Right renal pelvis (tissue), 4 donors: Measurements from ENCODE around the gene TMCC3. TPM values are rescaled to one million over a fixed set of nuclear protein-coding genes. Genes with fewer than 3 reads are reported as not detected.
A peak's percentile ranks its signal among the peaks of the same experiment; 100 is the strongest.

Experiments
- DNase-seq, 4 donors: peaks; one replicate each; pipeline ENCODE4 v3.0.0-alpha.2; 2013; ENCODE audit warnings: low read depth in 4 of 4, low spot score in 3 of 4, missing footprints in 1 of 4
- polyA plus RNA-seq, 4 donors: library from polyadenylated mRNA; unstranded; fragments of 120-200 nt; gene quantifications; one replicate each; pipeline ENCODE4 v1.2.1, GENCODE V29; 2013; ENCODE audit not compliant: insufficient read length in 4 of 4

TMCC3 gene
- polyA plus RNA-seq, 4 donors, result 43.2 to 49.5 (median 44.5) TPM

- no peak for DNase-seq
Observed at GRCh38 chr12:94637390-94638113, 12.8 kb downstream of the TMCC3 start.

- DNase-seq, result no peak
Observed at GRCh38 chr12:94636462-94637085, 13.8 kb downstream of the TMCC3 start.

GRCh38 chr12:94634717-94635116, 15.6 kb downstream of the TMCC3 start:
- no peak for DNase-seq

GRCh38 chr12:94633401-94633800, 17.0 kb downstream of the TMCC3 start:
- no peak for DNase-seq

- no peak for DNase-seq
Observed at GRCh38 chr12:94631058-94631457, 19.3 kb downstream of the TMCC3 start.

- DNase-seq, result no peak
Observed at GRCh38 chr12:94628819-94629472, 21.4 kb downstream of the TMCC3 start.

- no peak for DNase-seq
Observed at GRCh38 chr12:94628369-94628768, 22.0 kb downstream of the TMCC3 start.

GRCh38 chr12:94625531-94625930, 24.8 kb downstream of the TMCC3 start:
- DNase-seq, result no peak

- DNase-seq, result no peak
Observed at GRCh38 chr12:94623161-94623920, 27.0 kb downstream of the TMCC3 start.

GRCh38 chr12:94622475-94622874, 27.9 kb downstream of the TMCC3 start:
- DNase-seq, result no peak

GRCh38 chr12:94621662-94622359, 28.5 kb downstream of the TMCC3 start:
- DNase-seq, result no peak

GRCh38 chr12:94620621-94621020, 29.7 kb downstream of the TMCC3 start:
- no peak for DNase-seq

- no peak for DNase-seq
Observed at GRCh38 chr12:94618995-94619695, 31.2 kb downstream of the TMCC3 start.

- DNase-seq, result no peak
Observed at GRCh38 chr12:94617101-94617500, 33.3 kb downstream of the TMCC3 start.

- DNase-seq, result no peak
Observed at GRCh38 chr12:94616203-94616729, 34.1 kb downstream of the TMCC3 start.

- DNase-seq, result no peak
Observed at GRCh38 chr12:94615260-94616181, 34.8 kb downstream of the TMCC3 start.

- peak in 1 of 4 donors; percentile 60 for DNase-seq
Observed at GRCh38 chr12:94614288-94614721, 36.1 kb downstream of the TMCC3 start.

GRCh38 chr12:94609917-94610443, 40.4 kb downstream of the TMCC3 start:
- DNase-seq, result no peak
